Heart left ventricle (tissue), 16 donors: ENCODE data around the gene GGN. TPM values are rescaled to one million over a fixed set of nuclear protein-coding genes. Genes with fewer than 3 reads are reported as not detected.

ENCODE experiments used
- ATAC-seq, 4 donors: fragments of 200-7000 bp; cut with Tn5 transposase; one replicate each; pipeline ENCODE4 v1.9.1; 2020 to 2022; ENCODE audit warnings: moderate library complexity in 4 of 4, mild to moderate bottlenecking in 3 of 4, moderate number of reproducible peaks in 1 of 4
- DNase-seq, 5 donors: peaks; one replicate each; pipeline ENCODE4 v3.0.0-alpha.2; 2020
- H3K27ac ChIP-seq, 12 donors: fragments of 200-600 bp; sonication (generic) in 4 of 12; one replicate each; pipeline versions ENCODE4 v1.5.0 to v1.8.0; 2016 to 2022; ENCODE audit warnings: mild to moderate bottlenecking in 2 of 12
- H3K27me3 ChIP-seq, 9 donors: fragments of 200-600 bp; sonication (generic) in 2 of 9; one replicate each; pipeline versions ENCODE4 v1.5.1 to v1.8.0; 2016 to 2022; ENCODE audit warnings: mild to moderate bottlenecking in 3 of 9
- H3K36me3 ChIP-seq, 9 donors: fragments of 200-600 bp; sonication (generic) in 2 of 9; one replicate each; pipeline versions ENCODE4 v1.5.0 to v1.8.0; 2018 to 2022; ENCODE audit warnings: mild to moderate bottlenecking in 2 of 9
- H3K4me1 ChIP-seq, 12 donors: fragments of 200-600 bp; sonication (generic) in 4 of 12; one replicate each; pipeline versions ENCODE4 v1.5.0 to v1.8.0; 2016 to 2022; ENCODE audit warnings: mild to moderate bottlenecking in 3 of 12
- H3K4me3 ChIP-seq, 12 donors: fragments of 200-600 bp; sonication (generic) in 4 of 12; one replicate each; pipeline versions ENCODE4 v1.5.0 to v1.8.0; 2017 to 2022; ENCODE audit warnings: mild to moderate bottlenecking in 9 of 12, moderate library complexity in 4 of 12
- H3K9me3 ChIP-seq, 12 donors: fragments of 200-600 bp; sonication (generic) in 4 of 12; one replicate each; pipeline versions ENCODE4 v1.5.0 to v1.8.0; 2016 to 2022; ENCODE audit warnings: mild to moderate bottlenecking in 1 of 12
- POLR2A ChIP-seq, 2 donors: fragments of 450-650 bp; IDR thresholded peaks; one replicate each; pipeline ENCODE4 v1.6.1; 2017; ENCODE audit warnings: antibody characterized with exemption in 2 of 2, mild to moderate bottlenecking in 2 of 2, moderate library complexity in 2 of 2
- WGBS, 4 donors: extraction: QIAGEN DNeasy Blood & Tissue Kit in 2 of 4; methylation state at CpG; one replicate each; pipeline versions ENCODE4 v1.1.5 to v1.1.7; 2013 to 2018; 5-methylcytosine and 5-hydroxymethylcytosine counted together
- intact Hi-C, 10 donors: fragments of 100-400 bp; cut with DNase I; formaldehyde crosslinking; loops; one replicate each; pipeline versions ENCODE4 v1.11.1 to v1.14.2; 2022
- polyA plus RNA-seq, 2 donors: library from polyadenylated mRNA; stranded (reverse); fragments of 200-250 nt; gene quantifications; one replicate each; pipeline ENCODE4 v1.2.3, GENCODE V29; 2013
- total RNA-seq, 9 donors: library from RNA; depleted of rRNA in 2 of 9; stranded (reverse); fragments of >200 nt in 2 of 9; fragmentation: NEBNext Ultra II Directional in 3 of 9; extraction: Animal tissue kit (Norgen Biotek cat#: 25700) in 3 of 9; gene quantifications; one replicate each; pipeline versions ENCODE4 v1.1.0 to v1.2.4, GENCODE V29; 2016 to 2023
- TF ChIP-seq, protein P1 (sequence below), 12 donors: fragments of 200-600 bp; sonication (generic) in 4 of 12; IDR thresholded peaks; one replicate each; pipeline versions ENCODE4 v1.5.0 to v1.8.0; 2018 to 2022; ENCODE audit warnings: antibody characterized with exemption in 12 of 12, mild to moderate bottlenecking in 5 of 12
- donor health status: ischemic (EF 13 %, LVEDD 7.1; RV severe dilation, severe dysfunction).
- donor health status: healthy with polysubstance abuse.
- donor health status: DM: no; HTN: yes; CAD: no.
- donor health status: DM: no; HTN: no; CAD: no.
- donor health status: ischemic (EF 25% LVEDD 6.9; RV normal size, moderate dysfunction).
- donor health status: ischemic (EF 25% LVEDD 5.7; RV mildly dilated, moderate dysfunction).
- donor health status: healthy.
- donor health status: DM: yes; HTN: yes; CAD: no.
- donor health status: ischemic (EF 35%, LVEDD 5.7; RV mildly dilated, moderate dysfunction).
- donor health status: nonischemic (EF 11% LVEDD 7.7; RV severe dilation, severe dysfunction).
- donor health status: DM: yes; HTN: yes; CAD: no.
- donor health status: PGD.
- donor health status: ischemic (EF 29% LVEDD 5.4; RV normal size, mild dysfunction).
- donor health status: nonischemic (EF 23%, LVEDD 6.1; RV moderate dilation, normal function).

Gene GGN
- total and polyA plus RNA-seq, 11 donors: 0.15 to 0.67 (median 0.31) TPM; not detected in 4

DNA sequence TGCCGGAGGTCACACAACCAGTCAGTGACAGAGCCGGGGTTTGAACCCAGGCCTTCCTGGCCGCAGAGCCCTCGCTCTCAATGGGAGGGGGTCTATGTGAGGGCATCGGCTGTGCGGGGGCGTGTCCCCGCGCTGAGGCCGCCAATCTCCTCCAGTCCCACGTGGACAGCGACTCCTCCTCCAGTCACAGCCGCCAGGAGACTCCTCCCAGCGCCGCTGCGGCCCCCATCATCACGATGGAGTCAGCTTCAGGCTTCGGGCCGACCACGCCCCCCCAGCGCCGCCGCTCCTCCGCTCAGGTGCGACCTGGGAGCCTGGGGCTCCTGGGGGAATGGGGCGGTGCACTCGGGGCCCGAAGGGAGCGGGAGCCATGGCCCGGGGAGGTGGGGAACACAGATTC, 6.7 kb upstream of the GGN start:
- 5 to 9% (median 5%) methylated on average over 19 to 30 of the region's 30 CpGs for WGBS, 4 donors
- Histone ChIP-seq H3K27ac (no peak overlapping the region), H3K4me1 (peaks cover 0 to 15% (median 0%) of the 10 kb centered on the region in 12 donors), H3K4me3 (peak overlapping the region in 1 of 12 donors; percentile 10), H3K36me3 (no peaks in the 10 kb centered on the region), H3K27me3 (peaks cover 11 to 59% (median 51%) of the 10 kb centered on the region in 9 donors), H3K9me3 (no peaks in the 10 kb centered on the region)
- TF ChIP-seq, protein P1, sequence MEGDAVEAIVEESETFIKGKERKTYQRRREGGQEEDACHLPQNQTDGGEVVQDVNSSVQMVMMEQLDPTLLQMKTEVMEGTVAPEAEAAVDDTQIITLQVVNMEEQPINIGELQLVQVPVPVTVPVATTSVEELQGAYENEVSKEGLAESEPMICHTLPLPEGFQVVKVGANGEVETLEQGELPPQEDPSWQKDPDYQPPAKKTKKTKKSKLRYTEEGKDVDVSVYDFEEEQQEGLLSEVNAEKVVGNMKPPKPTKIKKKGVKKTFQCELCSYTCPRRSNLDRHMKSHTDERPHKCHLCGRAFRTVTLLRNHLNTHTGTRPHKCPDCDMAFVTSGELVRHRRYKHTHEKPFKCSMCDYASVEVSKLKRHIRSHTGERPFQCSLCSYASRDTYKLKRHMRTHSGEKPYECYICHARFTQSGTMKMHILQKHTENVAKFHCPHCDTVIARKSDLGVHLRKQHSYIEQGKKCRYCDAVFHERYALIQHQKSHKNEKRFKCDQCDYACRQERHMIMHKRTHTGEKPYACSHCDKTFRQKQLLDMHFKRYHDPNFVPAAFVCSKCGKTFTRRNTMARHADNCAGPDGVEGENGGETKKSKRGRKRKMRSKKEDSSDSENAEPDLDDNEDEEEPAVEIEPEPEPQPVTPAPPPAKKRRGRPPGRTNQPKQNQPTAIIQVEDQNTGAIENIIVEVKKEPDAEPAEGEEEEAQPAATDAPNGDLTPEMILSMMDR (IDR thresholded peaks at IDR 0.05): no peak
- no peak for TF ChIP-seq POLR2A (IDR thresholded peaks at IDR 0.05)
- ATAC-seq (no peak), DNase-seq (no peak)
- intact Hi-C loops: loop anchor here in 3 of 10 donors (10.0 kb wide), 3 partner anchors 220 to 540 kb away; partner anchors contain the start of genes EIF3K (in 1 of the 3), MAP4K1 (in 1 of the 3), MRPS12 (in 1 of the 3) and SARS2 (in 1 of the 3)

DNA sequence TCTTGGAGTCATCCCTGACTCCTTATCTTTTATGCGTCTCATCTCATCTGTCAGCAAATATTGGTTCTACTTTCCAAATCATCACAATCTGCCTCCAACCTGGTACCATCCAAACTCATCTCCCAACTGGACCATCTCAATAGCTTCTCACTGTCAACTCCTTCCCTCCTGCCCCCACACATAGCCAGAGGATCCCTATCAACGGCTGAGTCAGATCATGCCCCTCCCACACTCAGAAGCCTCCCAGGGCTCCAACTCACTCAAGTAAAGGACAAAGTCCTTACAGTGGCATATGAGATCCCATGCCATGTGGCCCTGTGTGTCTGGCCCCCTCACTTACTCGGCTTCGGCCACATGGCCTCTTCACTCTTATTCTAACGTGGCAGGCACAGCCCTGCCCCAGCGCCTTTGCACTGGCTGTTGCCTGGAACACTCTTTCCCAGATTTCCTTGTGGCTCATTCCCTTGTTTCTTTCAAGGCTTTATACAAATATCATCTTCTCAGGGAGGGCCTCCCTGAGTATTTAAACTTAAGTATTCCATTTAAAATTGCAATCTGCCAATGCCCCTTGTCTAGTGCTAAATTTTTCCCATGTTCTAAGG, 5.0 kb upstream of the GGN start:
- WGBS, 4 donors: 69 to 75% (median 72%) methylated on average over 6 of the region's 6 CpGs
- peaks cover 7 to 57% (median 34%) of the 10 kb centered on the region in 9 donors for H3K27me3 ChIP-seq
- H3K4me1 ChIP-seq: peaks cover 0 to 31% (median 14%) of the 10 kb centered on the region in 12 donors
- TF ChIP-seq POLR2A (IDR thresholded peaks at IDR 0.05): no peak
- TF ChIP-seq, protein P1 (IDR thresholded peaks at IDR 0.05): no peak
- H3K9me3 ChIP-seq: no peaks in the 10 kb centered on the region
- no peaks in the 10 kb centered on the region for H3K36me3 ChIP-seq
- H3K27ac ChIP-seq: no peak overlapping the region
- no peak overlapping the region for H3K4me3 ChIP-seq
- ATAC-seq (no peak), DNase-seq (no peak)
- intact Hi-C loops: loop anchor here in 3 of 10 donors (10.0 kb wide), 3 partner anchors 222 to 542 kb away; partner anchors contain the start of genes EIF3K (in 1 of the 3), MAP4K1 (in 1 of the 3), MRPS12 (in 1 of the 3) and SARS2 (in 1 of the 3)

DNA sequence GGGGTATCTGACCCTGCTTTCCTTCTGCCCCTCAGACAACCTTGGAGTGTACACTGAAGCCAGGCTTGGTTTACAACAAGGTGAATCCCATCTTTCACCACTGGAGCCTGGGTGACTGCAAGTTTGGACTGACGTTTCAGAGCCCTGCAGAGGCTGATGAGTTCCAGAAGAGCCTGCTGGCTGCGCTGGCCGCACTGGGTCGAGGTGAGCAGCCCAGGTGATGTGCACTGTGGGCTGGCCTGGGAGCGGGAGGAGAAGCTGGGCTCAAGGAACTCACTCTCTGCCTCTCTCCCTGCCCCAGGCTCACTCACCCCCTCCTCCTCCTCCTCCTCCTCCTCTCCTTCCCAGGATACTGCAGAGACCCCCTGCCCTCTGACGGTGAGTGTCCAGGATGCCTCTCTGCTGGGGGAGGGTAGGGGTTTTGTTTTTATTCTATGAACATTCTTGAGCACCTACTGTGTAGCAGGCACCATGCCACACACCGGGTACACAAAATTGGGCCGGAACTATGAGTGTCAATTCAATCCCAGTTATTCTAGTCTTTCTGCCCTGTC, 4.2 kb upstream of the GGN start:
- DNase-seq: no peak
- H3K27me3 ChIP-seq: peaks cover 7 to 58% (median 26%) of the 10 kb centered on the region in 9 donors
- whole genome bisulfite sequencing, 4 donors: 57 to 61% (median 58%) methylated on average over 8 of the region's 8 CpGs
- no peak for TF ChIP-seq POLR2A (IDR thresholded peaks at IDR 0.05)
- TF ChIP-seq, protein P1 (IDR thresholded peaks at IDR 0.05): no peak
- no peak overlapping the region for H3K27ac ChIP-seq
- H3K4me3 ChIP-seq: no peak overlapping the region
- no peaks in the 10 kb centered on the region for H3K9me3 ChIP-seq
- H3K36me3 ChIP-seq: no peaks in the 10 kb centered on the region
- intact Hi-C loops: loop anchor here in 3 of 10 donors (10.0 kb wide), 3 partner anchors 223 to 543 kb away; partner anchors contain the start of genes EIF3K (in 1 of the 3), MAP4K1 (in 1 of the 3), MRPS12 (in 1 of the 3) and SARS2 (in 1 of the 3)
- H3K4me1 ChIP-seq: peaks cover 0 to 39% (median 21%) of the 10 kb centered on the region in 12 donors
- ATAC-seq: no peak
